ENCODE measurements around the gene GMDS. TPM values are rescaled to one million over a fixed set of nuclear protein-coding genes. Genes with fewer than 3 reads are reported as not detected.

GMDS gene
- total RNA-seq, 1 donor from 2014 or later = 30.2 TPM

- Histone ChIP-seq H3K36me3 (no peaks in the 10 kb centered on the region), H3K9me3 (no peaks in the 10 kb centered on the region), H3K27ac (no peak overlapping the region), H3K27me3 (peaks cover 22% of the 10 kb centered on the region), H3K4me1 (peaks cover 22% of the 10 kb centered on the region), H3K4me3 (no peak overlapping the region)
- TF ChIP-seq POLR2A (IDR thresholded peaks at IDR 0.05) (no peak), CTCF (IDR thresholded peaks at IDR 0.05) (no peak)
- intact Hi-C loops (cut with DNase I) = loop anchor here (10.0 kb wide), 1 partner anchor 298 kb away; no protein-coding TSS in a partner anchor
- DNase-seq (ENCODE audit: extremely low spot score in 2 of 2) = no peak
These were observed 628.5 kb downstream of the GMDS start for GRCh38 chr6:1616701-1617463.

DNA sequence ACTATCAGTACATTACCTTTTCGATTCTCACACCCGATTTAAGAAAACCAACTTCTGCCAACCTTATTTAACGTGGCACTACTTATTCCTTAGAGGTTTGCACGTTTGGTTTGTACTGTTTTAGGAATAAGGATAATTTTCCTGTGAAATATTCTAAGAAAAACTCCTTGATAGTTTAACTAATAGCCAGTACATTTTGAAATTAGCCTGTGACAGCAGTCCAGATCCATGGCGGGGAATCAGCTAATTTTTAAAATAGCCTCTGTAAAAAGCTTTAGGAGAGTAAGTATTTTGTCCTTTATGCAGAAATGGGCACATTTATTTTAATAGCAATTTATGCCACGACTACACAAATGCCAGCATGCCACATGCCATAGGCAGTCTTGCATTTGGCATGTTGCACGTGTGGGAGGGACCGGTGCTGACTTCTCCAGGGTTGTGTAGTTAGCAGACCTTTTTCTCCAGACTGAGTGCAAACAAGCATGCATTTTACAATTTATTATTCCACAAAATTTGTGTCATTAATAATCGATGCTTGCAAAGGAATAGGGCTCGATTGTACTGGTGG, 629.5 kb downstream of the GMDS start:
- H3K36me3 ChIP-seq = no peaks in the 10 kb centered on the region
- no peaks in the 10 kb centered on the region for H3K9me3 ChIP-seq
- no peak overlapping the region for H3K4me3 ChIP-seq
- DNase-seq (ENCODE audit: extremely low spot score in 2 of 2) = no peak
- peaks cover 26% of the 10 kb centered on the region for H3K4me1 ChIP-seq
- intact Hi-C loops (cut with DNase I) = loop anchor here (10.0 kb wide), 1 partner anchor 299 kb away; no protein-coding TSS in a partner anchor
- peaks cover 26% of the 10 kb centered on the region for H3K27me3 ChIP-seq
- TF ChIP-seq CTCF (IDR thresholded peaks at IDR 0.05) = no peak
- TF ChIP-seq POLR2A (IDR thresholded peaks at IDR 0.05) = no peak
- no peak for TF ChIP-seq POLR2AphosphoS5 (IDR thresholded peaks at IDR 0.05; ENCODE audit: insufficient read depth in 1 of 2, low read depth in 1 of 2)
- no peak overlapping the region for H3K27ac ChIP-seq

DNA sequence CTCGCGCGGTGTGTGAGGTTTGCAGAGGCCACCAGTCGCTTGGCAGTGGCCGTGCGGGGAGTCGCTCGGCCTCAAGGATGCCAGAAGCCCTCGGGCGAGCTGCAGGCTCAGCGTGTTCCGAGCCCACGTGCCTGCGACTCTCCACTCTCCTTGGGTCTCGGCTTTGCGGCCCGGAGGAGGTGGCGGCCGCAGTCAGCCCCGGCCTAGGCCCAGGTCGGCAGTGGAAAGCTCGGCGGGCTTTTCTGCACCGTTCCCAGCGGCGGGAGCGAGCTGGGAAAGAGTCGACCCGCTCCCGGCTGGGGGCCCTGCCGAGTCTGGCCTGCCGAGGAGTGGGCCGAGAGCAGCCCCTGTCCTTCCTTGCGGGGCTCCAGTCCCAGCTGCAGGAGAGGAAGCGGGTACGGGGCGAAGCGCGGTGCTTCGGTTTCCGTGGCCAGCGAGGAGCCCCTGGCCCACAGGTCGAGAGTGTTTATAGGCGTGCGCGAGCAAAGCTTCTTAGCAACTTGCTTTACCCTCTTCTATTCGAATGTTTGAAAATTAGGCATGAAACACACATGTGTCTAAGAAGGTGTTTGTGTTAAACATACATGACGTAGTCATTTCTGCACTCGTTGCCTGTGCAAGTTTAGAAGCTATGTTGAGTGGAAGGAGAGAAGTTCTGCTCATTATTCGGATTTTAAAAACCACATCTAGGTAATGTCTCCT, 630.1 kb downstream of the GMDS start:
- Histone ChIP-seq H3K27ac (peak overlapping the region; percentile 20), H3K4me3 (peak overlapping the region; percentile 38 to 59), H3K9me3 (no peaks in the 10 kb centered on the region), H3K4me1 (peaks cover 31% of the 10 kb centered on the region), H3K36me3 (no peaks in the 10 kb centered on the region), H3K27me3 (peaks cover 26% of the 10 kb centered on the region)
- intact Hi-C loops (cut with DNase I) = loop anchor here (10.0 kb wide), 1 partner anchor 299 kb away; no protein-coding TSS in a partner anchor
- TF ChIP-seq POLR2A (IDR thresholded peaks at IDR 0.05) (no peak), CTCF (IDR thresholded peaks at IDR 0.05) (no peak), POLR2AphosphoS5 (IDR thresholded peaks at IDR 0.05; ENCODE audit: insufficient read depth in 1 of 2, low read depth in 1 of 2) (no peak)
- no peak for DNase-seq (ENCODE audit: extremely low spot score in 2 of 2)

GRCh38 chr6:1614448-1615150, 630.8 kb downstream of the GMDS start:
- Histone ChIP-seq H3K4me3 (peak overlapping the region; percentile 38 to 59), H3K4me1 (peaks cover 28% of the 10 kb centered on the region), H3K9me3 (no peaks in the 10 kb centered on the region), H3K27me3 (peaks cover 26% of the 10 kb centered on the region), H3K36me3 (no peaks in the 10 kb centered on the region), H3K27ac (peak overlapping the region; percentile 20)
- TF ChIP-seq POLR2AphosphoS5 (IDR thresholded peaks at IDR 0.05; ENCODE audit: insufficient read depth in 1 of 2, low read depth in 1 of 2) (no peak), CTCF (IDR thresholded peaks at IDR 0.05) (no peak), POLR2A (IDR thresholded peaks at IDR 0.05) (no peak)
- intact Hi-C loops (cut with DNase I) = loop anchor here (5.0 to 10.0 kb wide), 2 partner anchors 300 to 488 kb away; no protein-coding TSS in a partner anchor
- no peak for DNase-seq (ENCODE audit: extremely low spot score in 2 of 2)

Measured in vagina (tissue), 2 donors.